ENCODE measurements around the gene PLA2G5. TPM values are rescaled to one million over a fixed set of nuclear protein-coding genes. Genes with fewer than 3 reads are reported as not detected.

The PLA2G5 gene
- total and polyA plus RNA-seq, 11 donors, result 25.6 to 102 (median 43.9) TPM

GRCh38 chr1:20083178-20083944 is 13.4 kb downstream of the PLA2G5 start:
- Histone ChIP-seq H3K4me3 (no peak overlapping the region), H3K27me3 (no peaks in the 10 kb centered on the region), H3K9me3 (no peaks in the 10 kb centered on the region), H3K36me3 (peaks cover 0 to 42% (median 9%) of the 10 kb centered on the region in 9 donors), H3K4me1 (peaks cover 0 to 45% (median 21%) of the 10 kb centered on the region in 12 donors), H3K27ac (peak overlapping the region in 7 of 12 donors; percentile 5 to 55 (median 35))
- ATAC-seq, result peak; percentile 28 to 55 (median 38)
- TF ChIP-seq POLR2A (IDR thresholded peaks at IDR 0.05) (no peak), CTCF (IDR thresholded peaks at IDR 0.05) (no peak)
- 83 to 89% (median 86%) methylated on average over 10 of the region's 10 CpGs for WGBS, 4 donors
- DNase-seq, result no peak
- intact Hi-C loops (cut with DNase I), result loop anchor here in 1 of 10 donors (10.0 kb wide), 1 partner anchor 109 kb away; the partner anchor contains the start of gene PLA2G2A

GRCh38 chr1:20086800-20087199 is 16.8 kb downstream of the PLA2G5 start:
- TF ChIP-seq CTCF (IDR thresholded peaks at IDR 0.05), result no peak
- no peak for TF ChIP-seq POLR2A (IDR thresholded peaks at IDR 0.05)
- ATAC-seq (no peak), DNase-seq (no peak)
- Histone ChIP-seq H3K9me3 (no peaks in the 10 kb centered on the region), H3K4me3 (no peak overlapping the region), H3K36me3 (peaks cover 0 to 72% (median 32%) of the 10 kb centered on the region in 9 donors), H3K27ac (no peak overlapping the region), H3K27me3 (no peaks in the 10 kb centered on the region), H3K4me1 (peaks cover 0 to 31% (median 8%) of the 10 kb centered on the region in 12 donors)
- intact Hi-C loops (cut with DNase I), result loop anchor here in 1 of 10 donors (10.0 kb wide), 1 partner anchor 112 kb away; the partner anchor contains the start of gene PLA2G2A
- WGBS, 4 donors, result 89 to 95% (median 93%) methylated on average over 1 of the region's 1 CpG

- 61 to 68% (median 64%) methylated on average over 4 of the region's 4 CpGs for WGBS, 4 donors
- Histone ChIP-seq H3K4me3 (no peak overlapping the region), H3K9me3 (no peaks in the 10 kb centered on the region), H3K27me3 (no peaks in the 10 kb centered on the region), H3K27ac (no peak overlapping the region), H3K36me3 (peaks cover 0 to 72% (median 32%) of the 10 kb centered on the region in 9 donors), H3K4me1 (peaks cover 0 to 22% (median 6%) of the 10 kb centered on the region in 12 donors)
- TF ChIP-seq CTCF (IDR thresholded peaks at IDR 0.05) (peak in 3 of 12 donors; percentile 16 to 20 (median 16)), POLR2A (IDR thresholded peaks at IDR 0.05) (no peak)
- ATAC-seq, result no peak
- no peak for DNase-seq
- intact Hi-C loops (cut with DNase I), result loop anchor here in 1 of 10 donors (10.0 kb wide), 1 partner anchor 113 kb away; the partner anchor contains the start of gene PLA2G2A
These were observed 17.7 kb downstream of the PLA2G5 start for GRCh38 chr1:20087668-20088067.
